AG09319 (cell line): ENCODE measurements around the gene C1orf53.

Experiments used
- DNase-seq: peaks from one replicate; pipeline ENCODE4 v3.0.0-alpha.2; 2010; ENCODE audit warnings: low read depth; ENCODE audit errors: extremely low read depth
- CTCF ChIP-seq: IDR thresholded peaks from 2 replicates; pipeline ENCODE4 v1.5.1; 2011; ENCODE audit warnings: low read depth, mild to moderate bottlenecking, inconsistent platforms, low read length, moderate library complexity

C1orf53 gene

DNA sequence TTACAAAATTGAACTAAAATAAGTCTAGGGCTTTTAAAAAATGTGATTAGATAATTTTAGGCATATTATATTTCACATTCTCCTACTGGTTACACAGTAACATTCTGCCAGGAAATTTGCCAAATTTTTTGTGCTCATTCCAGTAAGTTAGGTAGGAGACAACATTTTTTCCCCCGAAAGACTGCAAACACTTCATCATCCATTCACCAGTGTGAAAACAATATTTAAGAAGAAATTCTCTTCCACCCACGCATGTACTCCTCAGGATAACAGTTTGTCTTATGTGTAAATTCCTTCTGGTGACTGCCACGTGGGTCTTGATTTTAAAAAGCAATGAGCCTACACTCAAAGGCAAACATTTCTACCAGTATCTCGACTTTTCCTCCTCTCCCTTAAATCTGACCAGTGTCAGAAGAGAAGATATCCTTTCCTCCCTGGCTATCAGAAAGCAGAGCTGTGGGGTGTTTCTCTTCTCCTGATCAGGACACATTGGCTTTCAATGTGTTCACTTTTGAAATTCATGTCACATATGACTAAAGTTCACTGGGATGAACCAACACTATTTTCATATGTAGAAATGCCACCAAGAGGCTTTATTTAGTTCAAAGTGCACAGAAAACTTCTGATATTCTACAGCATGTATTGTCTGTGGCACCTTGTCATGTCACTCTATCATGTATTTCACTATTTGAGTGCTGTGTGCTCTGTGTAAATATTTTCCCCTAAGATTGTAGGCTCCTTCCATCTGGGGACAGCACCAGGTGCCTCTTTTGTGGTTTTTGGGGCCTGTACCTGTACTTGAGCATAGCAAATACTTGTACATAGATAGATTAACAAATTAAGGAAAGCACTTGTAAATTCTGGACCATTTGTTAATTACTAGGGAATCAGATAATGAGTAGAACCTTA, 53.3 kb downstream of the C1orf53 start:
- no peak for DNase-seq
- no peak for TF ChIP-seq CTCF
